Right hindlimb (tissue), 1 donor: Measurements from ENCODE around the gene ARSG.
A peak's percentile ranks its signal among the peaks of the same experiment; 100 is the strongest.

Experiments
- DNase-seq: peaks from one replicate; pipeline ENCODE4 v3.0.0-alpha.2; 2018

The ARSG gene

GRCh38 chr17:68433211-68433610 lies 141.9 kb downstream of the ARSG start:
- no peak for DNase-seq

- no peak for DNase-seq
Measured at GRCh38 chr17:68433911-68434508, 142.7 kb downstream of the ARSG start.

- DNase-seq = no peak
Measured at GRCh38 chr17:68435361-68435760, 144.1 kb downstream of the ARSG start.

- peak; percentile 76 for DNase-seq
Measured at GRCh38 chr17:68435876-68436842, 144.9 kb downstream of the ARSG start.

GRCh38 chr17:68437979-68438822 lies 146.9 kb downstream of the ARSG start:
- DNase-seq = no peak

- no peak for DNase-seq
Measured at GRCh38 chr17:68439656-68440290, 148.5 kb downstream of the ARSG start.

- no peak for DNase-seq
Measured at GRCh38 chr17:68440526-68440925, 149.2 kb downstream of the ARSG start.

GRCh38 chr17:68441070-68441770 lies 149.9 kb downstream of the ARSG start:
- DNase-seq = no peak

GRCh38 chr17:68443972-68444464 lies 152.7 kb downstream of the ARSG start:
- no peak for DNase-seq

GRCh38 chr17:68445671-68446070 lies 154.4 kb downstream of the ARSG start:
- no peak for DNase-seq

- DNase-seq = no peak
Measured at GRCh38 chr17:68446626-68447041, 155.3 kb downstream of the ARSG start.

- no peak for DNase-seq
Measured at GRCh38 chr17:68449021-68449739, 157.9 kb downstream of the ARSG start.

- DNase-seq = no peak
Measured at GRCh38 chr17:68450391-68450790, 159.1 kb downstream of the ARSG start.

- DNase-seq = no peak
Measured at GRCh38 chr17:68450801-68451200, 159.5 kb downstream of the ARSG start.

- no peak for DNase-seq
Measured at GRCh38 chr17:68451670-68452354, 160.5 kb downstream of the ARSG start.

GRCh38 chr17:68452724-68453290 lies 161.5 kb downstream of the ARSG start:
- no peak for DNase-seq

GRCh38 chr17:68453991-68454665 lies 162.8 kb downstream of the ARSG start:
- DNase-seq = no peak

GRCh38 chr17:68455901-68456338 lies 164.6 kb downstream of the ARSG start:
- no peak for DNase-seq
